Neural progenitor cell (in vitro differentiated cells): Measurements from ENCODE around the gene SLAMF9. TPM values are rescaled to one million over a fixed set of nuclear protein-coding genes. Genes with fewer than 3 reads are reported as not detected.

Experiments
- DNase-seq: peaks from one replicate; pipeline ENCODE4 v3.0.0-alpha.2; 2016; ENCODE audit warnings: low spot score
- H2AFZ ChIP-seq: fragments of 200-600 bp; sonication (generic); replicated peaks from 2 replicates; pipeline ENCODE4 v1.6.1; 2016; ENCODE audit warnings: antibody characterized with exemption
- H3F3A ChIP-seq: fragments of 200-600 bp; sonication (generic); 2 replicates; pipeline ENCODE4 v1.6.1; 2016; ENCODE audit warnings: antibody characterized with exemption, low read depth
- H3K27ac ChIP-seq: fragments of 200-600 bp; sonication (generic); 2 replicates; pipeline ENCODE4 v1.5.1; 2016; ENCODE audit warnings: mild to moderate bottlenecking
- H3K27me3 ChIP-seq: fragments of 200-600 bp; sonication (generic); 2 replicates; pipeline ENCODE4 v1.6.1; 2016; ENCODE audit warnings: mild to moderate bottlenecking, moderate library complexity
- H3K36me3 ChIP-seq: fragments of 200-600 bp; sonication (generic); 2 replicates; pipeline ENCODE4 v1.5.1; 2016
- H3K4me1 ChIP-seq: fragments of 200-600 bp; sonication (generic); 2 replicates; pipeline ENCODE4 v1.6.1; 2016; ENCODE audit warnings: mixed run types
- H3K4me2 ChIP-seq: fragments of 200-600 bp; sonication (generic); 2 replicates; pipeline ENCODE4 v1.6.1; 2016
- H3K4me3 ChIP-seq: fragments of 200-600 bp; sonication (generic); 2 replicates; pipeline ENCODE4 v1.5.1; 2016
- H3K79me2 ChIP-seq: fragments of 200-600 bp; sonication (generic); 2 replicates; pipeline ENCODE4 v1.6.1; 2016; ENCODE audit warnings: low read depth
- H3K9ac ChIP-seq: fragments of 200-600 bp; sonication (generic); 2 replicates; pipeline ENCODE4 v1.6.1; 2016
- H3K9me3 ChIP-seq: fragments of 200-600 bp; sonication (generic); 2 replicates; pipeline ENCODE4 v1.5.1; 2016; ENCODE audit warnings: low read depth
- H4K20me1 ChIP-seq: fragments of 200-600 bp; sonication (generic); 2 replicates; pipeline ENCODE4 v1.6.1; 2016; ENCODE audit warnings: low read depth
- H3K27ac Mint-ChIP-seq: 3 replicates; pipeline ENCODE4 v1.8.0; 2021; ENCODE audit warnings: mixed read lengths
- H3K27me3 Mint-ChIP-seq: 2 replicates; pipeline ENCODE4 v1.8.0; 2022; ENCODE audit warnings: low read depth, mild to moderate bottlenecking, inconsistent platforms, moderate library complexity, mixed read lengths; ENCODE audit not compliant: insufficient read depth
- H3K36me3 Mint-ChIP-seq: 3 replicates; pipeline ENCODE4 v1.8.0; 2021; ENCODE audit warnings: mixed read lengths
- H3K4me1 Mint-ChIP-seq: 3 replicates; pipeline ENCODE4 v1.8.0; 2021; ENCODE audit warnings: mixed read lengths
- H3K4me3 Mint-ChIP-seq: 3 replicates; pipeline ENCODE4 v1.8.0; 2021; ENCODE audit warnings: mild to moderate bottlenecking, moderate library complexity, mixed read lengths
- H3K9me3 Mint-ChIP-seq: 3 replicates; pipeline ENCODE4 v1.8.0; 2020; ENCODE audit warnings: mixed read lengths
- CTCF ChIP-seq: fragments of 200-600 bp; sonication (generic); IDR thresholded peaks from 2 replicates; pipeline ENCODE4 v1.5.1; 2017; ENCODE audit warnings: antibody characterized with exemption, mild to moderate bottlenecking
- EZH2 ChIP-seq: fragments of 200-600 bp; sonication (generic); IDR thresholded peaks from 2 replicates; pipeline ENCODE4 v1.6.1; 2017; ENCODE audit warnings: antibody characterized with exemption, mild to moderate bottlenecking, moderate library complexity
- EZH2phosphoT487 ChIP-seq: fragments of 200-600 bp; sonication (generic); IDR thresholded peaks from 2 replicates; pipeline ENCODE4 v1.6.1; 2017; ENCODE audit warnings: antibody characterized with exemption
- total RNA-seq: library from RNA; depleted of rRNA; stranded (reverse); fragments of >200 nt; gene quantifications from 2 replicates; pipeline ENCODE4 v1.2.3, GENCODE V29; 2015; ENCODE audit warnings: low replicate concordance

The SLAMF9 gene
- total RNA-seq, 1 donor from 2014 or later: not detected

GRCh38 chr1:159985473-159985872 is 31.4 kb upstream of the SLAMF9 start:
- Histone ChIP-seq H4K20me1 (no peaks in the 10 kb centered on the region), H3K4me2 (no peak overlapping the region), H3K36me3 (no peaks in the 10 kb centered on the region), H3K9me3 (no peaks in the 10 kb centered on the region), H3K27ac (no peak overlapping the region), H3F3A (no peaks in the 10 kb centered on the region), H3K4me1 (no peaks in the 10 kb centered on the region), H3K4me3 (no peak overlapping the region), H3K27me3 (no peaks in the 10 kb centered on the region), H3K9ac (no peak overlapping the region), H3K79me2 (no peaks in the 10 kb centered on the region), H2AFZ (no peak overlapping the region)
- DNase-seq: no peak
- H3K4me3 Mint-ChIP-seq: no peak overlapping the region
- peaks cover 3% of the 10 kb centered on the region for H3K27me3 Mint-ChIP-seq
- no peak for TF ChIP-seq EZH2
- no peak for TF ChIP-seq CTCF
- no peak for TF ChIP-seq EZH2phosphoT487
- peaks cover 2% of the 10 kb centered on the region for H3K9me3 Mint-ChIP-seq
- no peaks in the 10 kb centered on the region for H3K36me3 Mint-ChIP-seq
- peaks cover 4% of the 10 kb centered on the region for H3K4me1 Mint-ChIP-seq
- no peak overlapping the region for H3K27ac Mint-ChIP-seq

- H2AFZ ChIP-seq: no peak overlapping the region
- H3K36me3 ChIP-seq: no peaks in the 10 kb centered on the region
- H3K27me3 ChIP-seq: peaks cover 3% of the 10 kb centered on the region
- no peak for DNase-seq
- no peaks in the 10 kb centered on the region for H3K4me1 ChIP-seq
- H4K20me1 ChIP-seq: no peaks in the 10 kb centered on the region
- no peaks in the 10 kb centered on the region for H3K9me3 ChIP-seq
- H3K79me2 ChIP-seq: no peaks in the 10 kb centered on the region
- H3K4me3 Mint-ChIP-seq: no peak overlapping the region
- peaks cover 4% of the 10 kb centered on the region for H3K27me3 Mint-ChIP-seq
- no peak overlapping the region for H3K27ac Mint-ChIP-seq
- H3K4me2 ChIP-seq: no peak overlapping the region
- no peak overlapping the region for H3K27ac ChIP-seq
- peaks cover 2% of the 10 kb centered on the region for H3K9me3 Mint-ChIP-seq
- no peaks in the 10 kb centered on the region for H3F3A ChIP-seq
- no peak overlapping the region for H3K9ac ChIP-seq
- no peak overlapping the region for H3K4me3 ChIP-seq
- H3K4me1 Mint-ChIP-seq: peaks cover 4% of the 10 kb centered on the region
- TF ChIP-seq EZH2 (no peak), CTCF (no peak), EZH2phosphoT487 (no peak)
- H3K36me3 Mint-ChIP-seq: no peaks in the 10 kb centered on the region
These were observed 29.6 kb upstream of the SLAMF9 start for GRCh38 chr1:159983681-159984080.

- Histone ChIP-seq H3K9me3 (no peaks in the 10 kb centered on the region), H2AFZ (no peak overlapping the region), H3K4me1 (no peaks in the 10 kb centered on the region), H3K27me3 (peaks cover 6% of the 10 kb centered on the region), H3K9ac (no peak overlapping the region), H3K79me2 (no peaks in the 10 kb centered on the region), H3F3A (no peaks in the 10 kb centered on the region), H3K4me2 (no peak overlapping the region), H4K20me1 (no peaks in the 10 kb centered on the region), H3K27ac (no peak overlapping the region), H3K36me3 (no peaks in the 10 kb centered on the region), H3K4me3 (no peak overlapping the region)
- peaks cover 2% of the 10 kb centered on the region for H3K9me3 Mint-ChIP-seq
- no peak overlapping the region for H3K4me3 Mint-ChIP-seq
- no peak for DNase-seq
- TF ChIP-seq EZH2phosphoT487 (no peak), EZH2 (no peak), CTCF (no peak)
- H3K36me3 Mint-ChIP-seq: no peaks in the 10 kb centered on the region
- no peak overlapping the region for H3K27ac Mint-ChIP-seq
- H3K4me1 Mint-ChIP-seq: peaks cover 4% of the 10 kb centered on the region
- peaks cover 2% of the 10 kb centered on the region for H3K27me3 Mint-ChIP-seq
These were observed 28.2 kb upstream of the SLAMF9 start for GRCh38 chr1:159982280-159982679.
